Measurements from ENCODE around the gene KIRREL3.

DNA sequence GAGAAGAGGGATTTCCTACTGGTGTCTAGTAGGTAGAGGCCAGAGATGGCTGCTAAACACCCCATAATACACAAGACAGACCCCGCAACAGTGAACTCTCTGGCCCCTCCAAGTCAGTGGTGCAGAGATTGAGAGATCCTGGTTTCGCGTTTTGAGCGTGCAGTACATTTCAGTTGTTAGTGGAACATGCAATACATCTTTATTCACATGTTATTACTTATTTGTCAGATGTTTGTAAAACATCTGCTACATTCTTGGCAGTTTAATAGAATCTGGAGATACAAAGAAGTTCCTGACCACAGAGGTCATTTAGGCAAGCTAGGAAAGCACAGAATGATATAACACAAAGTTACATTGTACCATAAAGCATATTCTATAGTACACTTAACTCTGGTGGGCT lies 603.6 kb downstream of the KIRREL3 start:
- TF ChIP-seq, protein P1, sequence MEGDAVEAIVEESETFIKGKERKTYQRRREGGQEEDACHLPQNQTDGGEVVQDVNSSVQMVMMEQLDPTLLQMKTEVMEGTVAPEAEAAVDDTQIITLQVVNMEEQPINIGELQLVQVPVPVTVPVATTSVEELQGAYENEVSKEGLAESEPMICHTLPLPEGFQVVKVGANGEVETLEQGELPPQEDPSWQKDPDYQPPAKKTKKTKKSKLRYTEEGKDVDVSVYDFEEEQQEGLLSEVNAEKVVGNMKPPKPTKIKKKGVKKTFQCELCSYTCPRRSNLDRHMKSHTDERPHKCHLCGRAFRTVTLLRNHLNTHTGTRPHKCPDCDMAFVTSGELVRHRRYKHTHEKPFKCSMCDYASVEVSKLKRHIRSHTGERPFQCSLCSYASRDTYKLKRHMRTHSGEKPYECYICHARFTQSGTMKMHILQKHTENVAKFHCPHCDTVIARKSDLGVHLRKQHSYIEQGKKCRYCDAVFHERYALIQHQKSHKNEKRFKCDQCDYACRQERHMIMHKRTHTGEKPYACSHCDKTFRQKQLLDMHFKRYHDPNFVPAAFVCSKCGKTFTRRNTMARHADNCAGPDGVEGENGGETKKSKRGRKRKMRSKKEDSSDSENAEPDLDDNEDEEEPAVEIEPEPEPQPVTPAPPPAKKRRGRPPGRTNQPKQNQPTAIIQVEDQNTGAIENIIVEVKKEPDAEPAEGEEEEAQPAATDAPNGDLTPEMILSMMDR (IDR thresholded peaks at IDR 0.05) = no peak
- no peak for TF ChIP-seq POLR2A (IDR thresholded peaks at IDR 0.05)
